SK-N-SH (cell line): ENCODE results near the gene TEAD1. TPM values are rescaled to one million over a fixed set of nuclear protein-coding genes. Genes with fewer than 3 reads are reported as not detected.

ENCODE experiments used
- CTCF ChIA-PET: fragments of 300-600, 350-600 bp; formaldehyde crosslinking; extraction: SDS; loops from one replicate; lab custom pipeline; 2021; lab: Yijun Ruan, JAX
- POLR2A ChIA-PET: fragments of 350-600 bp; sonication (Branson Sonifier 250); formaldehyde crosslinking; extraction: SDS; loops from one replicate; lab custom pipeline; 2020; ENCODE audit warnings: antibody characterized with exemption, inconsistent platforms; lab: Yijun Ruan, JAX
- DNase-seq: peaks from one replicate; pipeline ENCODE4 v3.0.0; 2012
- H2AFZ ChIP-seq: fragments of 200-600 bp; sonication (generic); 2 replicates; pipeline ENCODE4 v1.8.1; 2016; ENCODE audit warnings: antibody characterized with exemption, mild to moderate bottlenecking, low read depth
- H3F3A ChIP-seq: fragments of 200-600 bp; sonication (generic); replicated peaks from 2 replicates; pipeline ENCODE3; 2016; ENCODE audit warnings: antibody characterized with exemption, mild to moderate bottlenecking; ENCODE audit not compliant: insufficient read depth
- H3K27ac ChIP-seq, 2 experiments: fragments of 200-500 bp in 1 of 2; fragments of 200-600 bp in 1 of 2; sonication (Bioruptor generic) in 1 of 2; sonication (generic), shearing (Covaris generic) in 1 of 2; 2 replicates each; pipeline versions ENCODE4 v1.5.1 to v1.6.1; 2014 to 2016; ENCODE audit warnings: low read depth in 2 of 2, inconsistent platforms in 1 of 2, low read length in 1 of 2, mild to moderate bottlenecking in 1 of 2, mixed read lengths in 1 of 2
- H3K27me3 ChIP-seq: fragments of 200-600 bp; sonication (generic), shearing (Covaris generic); 2 replicates; pipeline ENCODE4 v1.6.1; 2016; ENCODE audit warnings: mixed run types; ENCODE audit not compliant: insufficient read depth
- H3K36me3 ChIP-seq, 2 experiments: fragments of 200-500 bp in 1 of 2; fragments of 200-600 bp in 1 of 2; sonication (Bioruptor generic) in 1 of 2; sonication (generic) in 1 of 2; replicated peaks in 1 of 2; 2 replicates each; pipeline versions ENCODE3 to v1.5.1; 2014 to 2016; ENCODE audit warnings: low read length in 1 of 2, mild to moderate bottlenecking in 1 of 2; ENCODE audit not compliant: insufficient read depth in 2 of 2, control insufficient read depth in 1 of 2
- H3K4me1 ChIP-seq, 2 experiments: fragments of 200-500 bp in 1 of 2; fragments of 200-600 bp in 1 of 2; sonication (Bioruptor generic) in 1 of 2; sonication (generic), shearing (Covaris generic) in 1 of 2; 2 replicates each; pipeline versions ENCODE4 v1.5.1 to v1.6.1; 2014 to 2016; ENCODE audit warnings: low read depth in 1 of 2, low read length in 1 of 2, mixed run types in 1 of 2; ENCODE audit not compliant: insufficient read depth in 2 of 2, control insufficient read depth in 1 of 2
- H3K4me2 ChIP-seq: fragments of 200-600 bp; sonication (generic), shearing (Covaris generic); 2 replicates; pipeline ENCODE4 v1.6.1; 2017; ENCODE audit warnings: mixed run types
- H3K4me3 ChIP-seq, 2 experiments: fragments of 200-500 bp in 1 of 2; fragments of 200-600 bp in 1 of 2; sonication (Bioruptor generic) in 1 of 2; sonication (generic), shearing (Covaris generic) in 1 of 2; 2 replicates each; pipeline versions ENCODE4 v1.5.1 to v1.8.1; 2014 to 2016; ENCODE audit warnings: low read depth in 2 of 2, inconsistent platforms in 1 of 2, low read length in 1 of 2, mild to moderate bottlenecking in 1 of 2, mixed read lengths in 1 of 2, moderate library complexity in 1 of 2
- H3K79me2 ChIP-seq: fragments of 200-600 bp; sonication (generic); 2 replicates; pipeline ENCODE4 v1.8.1; 2017; ENCODE audit warnings: mild to moderate bottlenecking; ENCODE audit not compliant: insufficient read depth
- H3K9ac ChIP-seq: fragments of 200-600 bp; sonication (generic); 2 replicates; pipeline ENCODE4 v1.6.1; 2017; ENCODE audit warnings: mixed run types
- H3K9me2 ChIP-seq: fragments of 200-600 bp; sonication (generic); 2 replicates; pipeline ENCODE4 v1.6.1; 2017; ENCODE audit warnings: mixed run types
- H3K9me3 ChIP-seq: fragments of 200-600 bp; sonication (generic); 2 replicates; pipeline ENCODE4 v1.6.1; 2017; ENCODE audit warnings: mixed run types, mild to moderate bottlenecking, moderate library complexity
- H4K20me1 ChIP-seq: fragments of 200-600 bp; sonication (generic); 2 replicates; pipeline ENCODE4 v1.6.1; 2017; ENCODE audit warnings: mild to moderate bottlenecking, mixed run types; ENCODE audit not compliant: insufficient read depth
- FOSL2 ChIP-seq: IDR thresholded peaks from 2 replicates; pipeline ENCODE4 v1.4.0; 2012; ENCODE audit warnings: low read depth, mild to moderate bottlenecking, moderate library complexity, borderline replicate concordance
- JUND ChIP-seq: IDR thresholded peaks from 2 replicates; pipeline ENCODE4 v1.4.0; 2012
- MEF2A ChIP-seq: IDR thresholded peaks from 2 replicates; pipeline ENCODE4 v1.4.0; 2012; ENCODE audit warnings: low read depth, borderline replicate concordance
- NFIC ChIP-seq: IDR thresholded peaks from 2 replicates; pipeline ENCODE4 v1.4.0; 2012; ENCODE audit warnings: borderline replicate concordance
- RFX5 ChIP-seq: IDR thresholded peaks from 2 replicates; pipeline ENCODE4 v1.6.1; 2012; ENCODE audit warnings: mild to moderate bottlenecking, improper control_type of control experiment, low read length
- TAF1 ChIP-seq: IDR thresholded peaks from 2 replicates; pipeline ENCODE4 v1.6.1; 2012; ENCODE audit warnings: low read depth, mild to moderate bottlenecking, low read length, moderate library complexity, borderline replicate concordance
- WGBS: methylation state at CpG from one replicate; pipeline ENCODE4 v1.1.6; 2017; ENCODE audit warnings: low lambda C conversion rate; 5-methylcytosine and 5-hydroxymethylcytosine counted together
- polyA plus RNA-seq, 3 experiments: library from polyadenylated mRNA; depleted of rRNA; stranded (reverse); fragments of >200 nt; gene quantifications; 2 replicates each; pipeline ENCODE4 v1.2.3, GENCODE V29; 2012
- TF ChIP-seq, protein P1 (sequence below): fragments of 150-350 bp; IDR thresholded peaks from 2 replicates; pipeline ENCODE4 v1.6.1; 2017; ENCODE audit warnings: antibody characterized with exemption, low read length, low read depth, borderline replicate concordance
- TF ChIP-seq, protein P2 (sequence below): IDR thresholded peaks from 2 replicates; pipeline ENCODE4 v1.6.1; 2012; ENCODE audit warnings: mild to moderate bottlenecking, low read depth, low read length, moderate library complexity

TEAD1 gene
- polyA plus RNA-seq, 1 of the 3 experiments (the other 2 are of a cell fraction): 31.2 TPM

DNA sequence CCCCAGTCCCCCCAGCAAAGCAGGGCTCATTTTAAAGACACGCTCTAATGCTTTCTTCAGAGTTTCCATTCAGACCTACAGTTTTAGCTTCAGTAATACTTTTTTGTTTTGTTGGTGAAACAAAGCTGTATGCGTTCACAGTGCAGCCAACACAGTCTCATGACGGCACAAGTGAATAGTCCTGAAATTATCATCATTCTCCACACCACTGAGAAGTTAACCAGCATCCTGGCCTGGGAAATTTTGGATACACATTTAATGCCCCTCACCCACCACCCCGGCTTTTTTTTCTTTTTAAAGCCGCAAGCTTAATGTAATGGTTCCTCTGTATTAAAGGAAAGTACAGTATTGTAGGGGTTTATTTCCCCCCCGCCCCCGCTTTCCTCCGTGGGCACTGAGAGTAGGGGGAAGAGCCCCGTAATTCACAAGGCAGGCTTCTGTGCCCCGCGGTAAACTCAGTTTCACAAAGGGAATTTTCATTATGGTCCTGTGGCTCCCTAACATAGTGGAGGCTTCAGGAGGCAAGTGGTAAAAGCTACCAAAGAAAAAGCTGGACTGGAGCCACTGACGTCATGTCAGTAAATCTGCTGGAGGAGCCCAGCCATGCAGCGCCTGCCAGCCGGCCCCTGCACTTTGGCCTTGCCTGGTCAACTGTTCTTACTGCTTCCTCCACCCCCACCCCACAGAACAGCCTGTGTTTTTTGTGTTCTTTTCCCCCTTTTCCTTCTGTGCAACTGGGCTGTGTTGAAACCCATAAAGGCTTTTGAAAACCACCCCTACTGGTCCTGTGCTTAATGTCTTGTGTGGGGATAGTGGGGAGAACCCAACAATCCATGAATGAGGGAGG is 18.2 kb downstream of the TEAD1 start (continued):
- TF ChIP-seq, protein P1, sequence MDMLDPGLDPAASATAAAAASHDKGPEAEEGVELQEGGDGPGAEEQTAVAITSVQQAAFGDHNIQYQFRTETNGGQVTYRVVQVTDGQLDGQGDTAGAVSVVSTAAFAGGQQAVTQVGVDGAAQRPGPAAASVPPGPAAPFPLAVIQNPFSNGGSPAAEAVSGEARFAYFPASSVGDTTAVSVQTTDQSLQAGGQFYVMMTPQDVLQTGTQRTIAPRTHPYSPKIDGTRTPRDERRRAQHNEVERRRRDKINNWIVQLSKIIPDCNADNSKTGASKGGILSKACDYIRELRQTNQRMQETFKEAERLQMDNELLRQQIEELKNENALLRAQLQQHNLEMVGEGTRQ: no peak
- TF ChIP-seq TAF1 (no peak), JUND (peak; percentile 44; the same call in 1 of the 2 replicates), NFIC (peak; percentile 89), FOSL2 (peak; percentile 50; the same call in 1 of the 2 replicates), MEF2A (peak; percentile 14; the same call in 1 of the 2 replicates)
- TF ChIP-seq, protein P2, sequence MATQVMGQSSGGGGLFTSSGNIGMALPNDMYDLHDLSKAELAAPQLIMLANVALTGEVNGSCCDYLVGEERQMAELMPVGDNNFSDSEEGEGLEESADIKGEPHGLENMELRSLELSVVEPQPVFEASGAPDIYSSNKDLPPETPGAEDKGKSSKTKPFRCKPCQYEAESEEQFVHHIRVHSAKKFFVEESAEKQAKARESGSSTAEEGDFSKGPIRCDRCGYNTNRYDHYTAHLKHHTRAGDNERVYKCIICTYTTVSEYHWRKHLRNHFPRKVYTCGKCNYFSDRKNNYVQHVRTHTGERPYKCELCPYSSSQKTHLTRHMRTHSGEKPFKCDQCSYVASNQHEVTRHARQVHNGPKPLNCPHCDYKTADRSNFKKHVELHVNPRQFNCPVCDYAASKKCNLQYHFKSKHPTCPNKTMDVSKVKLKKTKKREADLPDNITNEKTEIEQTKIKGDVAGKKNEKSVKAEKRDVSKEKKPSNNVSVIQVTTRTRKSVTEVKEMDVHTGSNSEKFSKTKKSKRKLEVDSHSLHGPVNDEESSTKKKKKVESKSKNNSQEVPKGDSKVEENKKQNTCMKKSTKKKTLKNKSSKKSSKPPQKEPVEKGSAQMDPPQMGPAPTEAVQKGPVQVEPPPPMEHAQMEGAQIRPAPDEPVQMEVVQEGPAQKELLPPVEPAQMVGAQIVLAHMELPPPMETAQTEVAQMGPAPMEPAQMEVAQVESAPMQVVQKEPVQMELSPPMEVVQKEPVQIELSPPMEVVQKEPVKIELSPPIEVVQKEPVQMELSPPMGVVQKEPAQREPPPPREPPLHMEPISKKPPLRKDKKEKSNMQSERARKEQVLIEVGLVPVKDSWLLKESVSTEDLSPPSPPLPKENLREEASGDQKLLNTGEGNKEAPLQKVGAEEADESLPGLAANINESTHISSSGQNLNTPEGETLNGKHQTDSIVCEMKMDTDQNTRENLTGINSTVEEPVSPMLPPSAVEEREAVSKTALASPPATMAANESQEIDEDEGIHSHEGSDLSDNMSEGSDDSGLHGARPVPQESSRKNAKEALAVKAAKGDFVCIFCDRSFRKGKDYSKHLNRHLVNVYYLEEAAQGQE: no peak

- H3K27me3 ChIP-seq: no peaks in the 10 kb centered on the region
- H2AFZ ChIP-seq: no peak overlapping the region
- H3K4me2 ChIP-seq: peak overlapping the region; percentile 78
- POLR2A ChIA-PET: interaction anchor here (3.0 kb wide), 1 partner anchor 14 kb away, joined by 14 read pairs; no protein-coding TSS in a partner anchor
- H3K9me3 ChIP-seq: no peaks in the 10 kb centered on the region
- peaks cover 89% of the 10 kb centered on the region for H3K79me2 ChIP-seq
- peaks cover 60% of the 10 kb centered on the region for H3F3A ChIP-seq
- peak overlapping the region; percentile 72 for H3K9ac ChIP-seq
- 47% methylated on average over 5 of the region's 5 CpGs for WGBS
- H4K20me1 ChIP-seq: no peaks in the 10 kb centered on the region
- peak overlapping the region; percentile 17 to 24; a peak in 3 of 4 replicates for H3K4me3 ChIP-seq
- H3K4me1 ChIP-seq: peaks cover 78 to 79% of the 10 kb centered on the region in 2 experiments
- DNase-seq: no peak
- no peaks in the 10 kb centered on the region for H3K36me3 ChIP-seq
- H3K9me2 ChIP-seq: no peaks in the 10 kb centered on the region
- CTCF ChIA-PET: interaction anchor here (0.9 to 2.9 kb wide), 3 partner anchors 9 to 362 kb away, joined by 3 to 7 read pairs (median 4); no protein-coding TSS in a partner anchor
- no peak for TF ChIP-seq MEF2A
- no peak for TF ChIP-seq JUND
- TF ChIP-seq, protein P1: no peak
- no peak for TF ChIP-seq TAF1
- TF ChIP-seq RFX5: no peak
- peak overlapping the region; percentile 96 to 100 for H3K27ac ChIP-seq
Observed at GRCh38 chr11:12693094-12693478, 18.9 kb downstream of the TEAD1 start.
